H9 (cell line): Measurements from ENCODE around the gene AKNA. TPM values are rescaled to one million over a fixed set of nuclear protein-coding genes. Genes with fewer than 3 reads are reported as not detected.

Source experiments
- DNase-seq: peaks from one replicate; pipeline ENCODE4 v3.0.0-alpha.2; 2017
- H2AFZ ChIP-seq: one replicate; pipeline ENCODE4 v1.6.1; 2013; ENCODE audit warnings: mild to moderate bottlenecking, low read length, control low read depth, moderate library complexity
- H2AK5ac ChIP-seq: 2 replicates; pipeline ENCODE4 v1.6.1; 2013; ENCODE audit warnings: low read length, control low read depth, mixed read lengths; ENCODE audit not compliant: insufficient read length
- H2BK120ac ChIP-seq: one replicate; pipeline ENCODE4 v1.6.1; 2013; ENCODE audit warnings: low read depth, mild to moderate bottlenecking, low read length, control low read depth, inconsistent platforms; ENCODE audit not compliant: poor library complexity, severe bottlenecking
- H2BK12ac ChIP-seq: 2 replicates; pipeline ENCODE4 v1.6.1; 2013; ENCODE audit warnings: low read length, control low read depth, mixed read lengths, low read depth; ENCODE audit not compliant: insufficient read length
- H2BK15ac ChIP-seq: 2 replicates; pipeline ENCODE4 v1.6.1; 2013; ENCODE audit warnings: low read depth, low read length, control low read depth
- H2BK20ac ChIP-seq: one replicate; pipeline ENCODE4 v1.6.1; 2013; ENCODE audit warnings: low read depth, mild to moderate bottlenecking, low read length, control low read depth, inconsistent platforms; ENCODE audit not compliant: poor library complexity, severe bottlenecking
- H2BK5ac ChIP-seq: 2 replicates; pipeline ENCODE4 v1.6.1; 2013; ENCODE audit warnings: low read length, control low read depth, mixed read lengths; ENCODE audit not compliant: insufficient read length
- H3K14ac ChIP-seq: 2 replicates; pipeline ENCODE4 v1.6.1; 2013; ENCODE audit warnings: low read length, control low read depth; ENCODE audit not compliant: insufficient read depth
- H3K18ac ChIP-seq: 2 replicates; pipeline ENCODE4 v1.6.1; 2013; ENCODE audit warnings: low read depth, mild to moderate bottlenecking, mixed read lengths, low read length, control low read depth; ENCODE audit not compliant: insufficient read length
- H3K23ac ChIP-seq: 2 replicates; pipeline ENCODE4 v1.6.1; 2013; ENCODE audit warnings: low read length, control low read depth, mixed read lengths, low read depth; ENCODE audit not compliant: insufficient read length
- H3K23me2 ChIP-seq: 2 replicates; pipeline ENCODE4 v1.6.1; 2013; ENCODE audit warnings: low read depth, mild to moderate bottlenecking, mixed read lengths, low read length, control low read depth; ENCODE audit not compliant: insufficient read length, poor library complexity, severe bottlenecking
- H3K27ac ChIP-seq: 2 replicates; pipeline ENCODE4 v1.5.1; 2013; ENCODE audit warnings: low read length, control low read depth, mixed read lengths, low read depth; ENCODE audit not compliant: insufficient read length
- H3K27me3 ChIP-seq: 2 replicates; pipeline ENCODE4 v1.6.1; 2013; ENCODE audit warnings: low read length, control low read depth, inconsistent platforms; ENCODE audit not compliant: insufficient read depth
- H3K4ac ChIP-seq: 2 replicates; pipeline ENCODE4 v1.6.1; 2013; ENCODE audit warnings: low read depth, mild to moderate bottlenecking, control low read depth, inconsistent platforms, low read length, moderate library complexity
- H3K4me1 ChIP-seq: 2 replicates; pipeline ENCODE4 v1.6.1; 2013; ENCODE audit warnings: low read length, control low read depth, inconsistent platforms; ENCODE audit not compliant: insufficient read depth
- H3K4me2 ChIP-seq: 2 replicates; pipeline ENCODE4 v1.6.1; 2013; ENCODE audit warnings: low read length, control low read depth, mixed read lengths; ENCODE audit not compliant: insufficient read length, insufficient read depth
- H3K56ac ChIP-seq: 2 replicates; pipeline ENCODE4 v1.6.1; 2013; ENCODE audit warnings: low read depth, mild to moderate bottlenecking, mixed read lengths, low read length, control low read depth; ENCODE audit not compliant: insufficient read length
- H3K79me1 ChIP-seq: 2 replicates; pipeline ENCODE4 v1.6.1; 2013; ENCODE audit warnings: low read depth, mild to moderate bottlenecking, moderate library complexity, low read length, control low read depth, inconsistent platforms; ENCODE audit not compliant: insufficient read depth, poor library complexity, severe bottlenecking
- H3K79me2 ChIP-seq: 2 replicates; pipeline ENCODE4 v1.6.1; 2013; ENCODE audit warnings: low read length, control low read depth, inconsistent platforms; ENCODE audit not compliant: insufficient read depth
- H3K9ac ChIP-seq: 2 replicates; pipeline ENCODE4 v1.6.1; 2013; ENCODE audit warnings: low read length, control low read depth, mixed read lengths; ENCODE audit not compliant: insufficient read length; ENCODE audit errors: extremely low read depth
- H3K9me3 ChIP-seq: one replicate; pipeline ENCODE4 v1.6.1; 2013; ENCODE audit warnings: low read depth, low read length, inconsistent platforms; ENCODE audit not compliant: control insufficient read depth
- H3T11ph ChIP-seq: one replicate; pipeline ENCODE4 v1.6.1; 2013; ENCODE audit warnings: mild to moderate bottlenecking, low read length, control low read depth, inconsistent platforms
- H4K20me1 ChIP-seq: one replicate; pipeline ENCODE4 v1.6.1; 2013; ENCODE audit not compliant: control insufficient read depth, insufficient read length, insufficient read depth
- H4K5ac ChIP-seq: 2 replicates; pipeline ENCODE4 v1.6.1; 2013; ENCODE audit warnings: low read depth, mild to moderate bottlenecking, mixed read lengths, low read length, control low read depth; ENCODE audit not compliant: insufficient read length
- H4K8ac ChIP-seq: replicated peaks from 2 replicates; pipeline ENCODE4 v1.6.1; 2013; ENCODE audit warnings: low read length, control low read depth, mixed read lengths, low read depth; ENCODE audit not compliant: insufficient read length
- H4K91ac ChIP-seq: 2 replicates; pipeline ENCODE4 v1.6.1; 2013; ENCODE audit warnings: low read depth, mild to moderate bottlenecking, moderate library complexity, mixed read lengths, low read length, control low read depth; ENCODE audit not compliant: insufficient read length
- H3K27ac Mint-ChIP-seq, 3 experiments: 2 replicates in 2 of 3; 3 replicates in 1 of 3; pipeline ENCODE4 v1.8.0; 2020 to 2021; ENCODE audit warnings: mixed read lengths in 3 of 3, mild to moderate bottlenecking in 1 of 3, moderate library complexity in 1 of 3
- H3K27me3 Mint-ChIP-seq: 2 replicates; pipeline ENCODE4 v1.8.0; 2021; ENCODE audit warnings: low read depth, mild to moderate bottlenecking, moderate library complexity, mixed read lengths
- H3K36me3 Mint-ChIP-seq, 3 experiments: 2 replicates in 2 of 3; 3 replicates in 1 of 3; pipeline ENCODE4 v1.8.0; 2020 to 2021; ENCODE audit warnings: low read depth in 3 of 3, mixed read lengths in 3 of 3; ENCODE audit not compliant: insufficient read depth in 1 of 3
- H3K4me1 Mint-ChIP-seq, 2 experiments: 2 replicates each; pipeline ENCODE4 v1.8.0; 2020; ENCODE audit warnings: mixed read lengths in 2 of 2
- H3K4me3 Mint-ChIP-seq, 2 experiments: 2 replicates in 1 of 2; 3 replicates in 1 of 2; pipeline ENCODE4 v1.8.0; 2020 to 2021; ENCODE audit warnings: mild to moderate bottlenecking in 2 of 2, mixed read lengths in 2 of 2, moderate library complexity in 1 of 2
- H3K9me3 Mint-ChIP-seq, 2 experiments: 2 replicates in 1 of 2; 3 replicates in 1 of 2; pipeline ENCODE4 v1.8.0; 2020; ENCODE audit warnings: mild to moderate bottlenecking in 2 of 2, mixed read lengths in 2 of 2, moderate library complexity in 1 of 2
- CTCF ChIP-seq: fragments of 200-600 bp; sonication (generic); conservative IDR thresholded peaks from 3 replicates; pipeline ENCODE4 v1.8.0; 2021; ENCODE audit warnings: antibody characterized with exemption, mild to moderate bottlenecking
- WGBS: extraction: QIAGEN DNeasy Blood & Tissue Kit; methylation state at CpG from one replicate; pipeline ENCODE4 v1.1.7; 2013; ENCODE audit warnings: missing lambda C conversion rate, low lambda C conversion rate, mixed read lengths; ENCODE audit not compliant: insufficient read length; ENCODE audit errors: extremely low coverage; 5-methylcytosine and 5-hydroxymethylcytosine counted together
- total RNA-seq: library from RNA; stranded (reverse); gene quantifications from 2 replicates; pipeline ENCODE4 v1.2.1, GENCODE V29; 2021

AKNA gene
- total RNA-seq, 1 experiment from 2014 or later, result 19.7 TPM

GRCh38 chr9:114382699-114383520 is 4.9 kb downstream of the AKNA start:
- Mint-ChIP-seq H3K27ac (peak overlapping the region; percentile 17 to 88 (median 80); a peak in 3 of 7 replicates), H3K9me3 (no peaks in the 10 kb centered on the region), H3K36me3 (peaks cover 7 to 15% (median 14%) of the 10 kb centered on the region in 3 experiments; a peak in 6 of 7 replicates), H3K4me3 (peak overlapping the region in 1 of 2 experiments; percentile 47; a peak in 3 of 5 replicates), H3K27me3 (no peaks in the 10 kb centered on the region), H3K4me1 (peaks cover 56 to 73% of the 10 kb centered on the region in 2 experiments)
- no peaks in the 10 kb centered on the region for H3K9me3 ChIP-seq
- H4K91ac ChIP-seq, result no peak overlapping the region
- H3K79me2 ChIP-seq, result no peaks in the 10 kb centered on the region; the same call in 1 of the 2 replicates
- no peak overlapping the region for H3K23ac ChIP-seq
- H2BK20ac ChIP-seq, result no peak overlapping the region
- no peak overlapping the region for H3K4ac ChIP-seq
- H2BK12ac ChIP-seq, result peak overlapping the region; percentile 63
- H3K4me1 ChIP-seq, result peaks cover 4% of the 10 kb centered on the region; the same call in 1 of the 2 replicates
- H3K18ac ChIP-seq, result peak overlapping the region; percentile 5
- no peak overlapping the region for H4K8ac ChIP-seq
- no peak overlapping the region for H2BK15ac ChIP-seq
- no peak overlapping the region for H3K14ac ChIP-seq
- no peak overlapping the region for H3T11ph ChIP-seq
- no peak overlapping the region for H2AFZ ChIP-seq
- peak; percentile 68 for DNase-seq
- H2BK5ac ChIP-seq, result no peak overlapping the region
- no peaks in the 10 kb centered on the region for H4K20me1 ChIP-seq
- no peaks in the 10 kb centered on the region for H3K23me2 ChIP-seq
- no peak overlapping the region for H2AK5ac ChIP-seq
- no peak overlapping the region for H3K9ac ChIP-seq
- no peak overlapping the region for H3K4me2 ChIP-seq
- no peak overlapping the region for H4K5ac ChIP-seq
- peak; percentile 40; the same call in 2 of the 3 replicates for TF ChIP-seq CTCF
- no peaks in the 10 kb centered on the region for H3K27me3 ChIP-seq
- no peak overlapping the region for H3K56ac ChIP-seq
- no CpG with 5 or more reads among the region's 17 CpGs for WGBS
- H3K79me1 ChIP-seq, result no peaks in the 10 kb centered on the region
- H2BK120ac ChIP-seq, result no peak overlapping the region
- H3K27ac ChIP-seq, result no peak overlapping the region
